ENCODE data around the gene LSMEM2.
"Not testable (repeated sequence)": the region's sequence is repeated elsewhere in the genome, so short reads cannot be mapped to it uniquely, and the experiment has no call there.

LSMEM2 gene

DNA sequence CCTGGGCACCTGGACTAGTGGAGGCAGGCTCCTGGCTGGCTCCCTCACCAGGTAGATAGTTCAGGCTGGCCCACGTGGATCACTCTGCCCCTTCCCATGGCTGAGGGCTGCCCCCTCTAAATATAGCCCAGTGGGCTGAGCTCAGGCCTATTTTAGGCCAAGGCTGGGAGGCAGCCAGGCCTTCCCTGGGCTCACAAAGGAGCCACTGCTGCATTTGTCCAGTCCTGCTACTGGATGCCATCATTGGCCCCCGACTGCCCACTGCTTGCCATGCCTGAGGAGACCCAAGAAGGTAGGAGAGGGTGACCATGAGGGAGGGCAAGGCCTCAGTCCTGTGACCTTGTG is at the start of gene LSMEM2:
TSS of gene LSMEM2 (plus strand) at position 208 of the 345 bp plus-strand sequence. CDS start at position 235, 27 bp downstream.
- no peak for DNase-seq

DNA sequence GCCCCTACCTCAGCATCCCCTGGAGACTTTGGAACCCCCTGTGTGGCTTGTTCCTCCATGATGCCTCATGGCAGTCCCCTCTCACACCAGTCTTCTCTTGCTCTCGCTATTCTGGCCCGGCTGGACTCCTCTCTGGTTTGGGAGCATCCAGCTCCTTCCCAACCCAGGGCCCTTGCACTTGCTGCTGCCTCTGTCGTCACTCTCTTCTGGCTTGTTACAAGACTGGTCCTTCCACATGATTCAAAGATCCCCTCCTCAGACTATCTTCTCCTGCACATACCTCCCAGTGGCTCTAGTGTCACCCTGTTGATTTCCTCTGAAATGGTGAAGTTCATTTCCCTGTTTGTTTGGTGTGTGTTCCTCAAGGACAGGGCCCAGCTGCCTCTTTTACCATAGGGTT is 49.4 kb upstream of the LSMEM2 start:
- no peak for DNase-seq

- no peak for DNase-seq
These were observed 48.6 kb upstream of the LSMEM2 start for GRCh38 chr3:50230104-50230793.

DNA sequence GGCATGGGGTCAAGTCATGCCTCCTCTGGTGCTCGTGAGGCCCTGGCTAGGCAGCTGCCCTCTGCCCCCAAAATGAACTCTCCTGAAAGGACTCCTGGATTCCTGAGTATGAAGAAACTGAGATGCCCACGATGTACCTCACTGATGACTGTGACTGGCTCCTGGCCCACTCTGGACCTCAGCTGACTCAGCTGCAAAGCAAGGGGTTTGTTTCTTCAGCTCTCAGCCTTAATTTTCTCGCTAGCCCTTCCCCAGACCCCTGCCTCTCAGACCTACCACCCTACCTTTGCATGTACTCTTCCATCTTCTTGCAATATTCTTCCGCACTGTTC is 48.1 kb upstream of the LSMEM2 start:
- no peak for DNase-seq

DNA sequence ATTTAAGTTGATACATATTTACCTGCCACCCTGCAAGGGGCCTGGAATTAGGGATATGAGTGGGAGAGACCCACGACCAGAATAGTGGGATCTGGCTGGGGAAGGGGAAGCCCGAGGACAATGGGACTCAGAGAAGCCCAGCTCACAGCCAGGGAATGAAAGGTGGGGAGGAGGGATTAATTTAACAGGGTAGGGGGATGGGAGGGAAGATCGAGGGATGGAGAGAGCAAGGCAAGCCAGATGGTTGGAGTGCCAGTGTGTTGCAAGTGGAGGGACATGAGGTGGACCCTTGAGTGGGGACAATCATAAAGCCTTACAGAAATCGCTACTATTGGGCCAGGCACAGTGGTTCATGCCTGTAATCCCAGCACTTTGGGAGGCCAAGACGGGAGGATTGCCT is 47.3 kb upstream of the LSMEM2 start:
- no peak for DNase-seq

- DNase-seq = no peak
These were observed 46.6 kb upstream of the LSMEM2 start for GRCh38 chr3:50232303-50232702.

GRCh38 chr3:50233176-50233575 is 45.7 kb upstream of the LSMEM2 start:
- DNase-seq = no peak

- peak; percentile 99 for DNase-seq
These were observed 43.0 kb upstream of the LSMEM2 start, which contains the start of gene GNAI2 for GRCh38 chr3:50235716-50236483. Gene GNAI2 (plus strand): TSS chr3:50236204. CDS start chr3:50236336, 132 bp downstream.

GRCh38 chr3:50236484-50237132 is 42.3 kb upstream of the LSMEM2 start:
- DNase-seq = no peak

- DNase-seq = no peak
These were observed 41.7 kb upstream of the LSMEM2 start for GRCh38 chr3:50237133-50237651.

GRCh38 chr3:50237754-50238548 is 40.9 kb upstream of the LSMEM2 start:
- peak; percentile 80 for DNase-seq

GRCh38 chr3:50238549-50239026 is 40.3 kb upstream of the LSMEM2 start:
- no peak for DNase-seq

DNA sequence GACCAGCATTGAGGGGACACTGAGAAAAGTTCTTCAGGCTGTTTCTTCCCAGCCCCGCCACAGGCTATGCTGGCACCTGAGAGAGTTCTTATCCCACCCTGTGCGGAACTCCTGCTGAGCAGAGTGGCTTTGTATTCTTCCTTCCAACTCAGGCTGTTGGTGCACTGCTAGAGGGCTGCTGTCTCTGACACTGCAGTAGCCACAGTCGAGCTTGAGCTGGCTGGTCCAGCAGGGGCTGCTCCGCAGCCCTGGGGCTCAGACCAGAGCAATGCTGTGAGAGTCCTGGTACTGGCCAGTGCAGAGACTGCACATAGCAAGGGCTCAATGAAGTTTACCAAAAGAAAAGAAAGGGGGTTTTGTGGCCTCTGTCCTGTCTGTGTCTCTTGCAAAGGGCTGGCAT is 39.2 kb upstream of the LSMEM2 start:
- no peak for DNase-seq

DNA sequence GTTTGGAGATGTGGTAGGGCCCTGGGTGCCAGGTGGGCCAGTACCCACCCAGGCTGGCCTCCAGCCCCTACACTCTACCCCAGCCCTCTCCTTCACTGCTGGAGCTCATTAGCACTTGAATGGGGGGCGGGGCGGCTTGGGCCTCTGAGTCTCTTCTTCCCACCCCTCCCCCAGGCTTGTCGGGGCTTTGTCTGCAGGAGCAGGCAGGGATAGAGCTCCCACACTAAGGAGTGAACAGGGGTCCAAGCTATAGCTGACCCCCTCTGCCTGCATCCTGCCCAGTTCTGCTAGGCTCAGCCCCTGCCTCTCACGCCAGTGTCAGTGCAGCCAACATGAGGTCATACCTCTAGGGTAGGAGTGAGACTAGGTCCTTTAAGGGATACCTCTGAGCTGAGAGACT is 37.7 kb upstream of the LSMEM2 start:
- no peak for DNase-seq

GRCh38 chr3:50241713-50242380 is 37.0 kb upstream of the LSMEM2 start:
- DNase-seq = peak; percentile 11

DNA sequence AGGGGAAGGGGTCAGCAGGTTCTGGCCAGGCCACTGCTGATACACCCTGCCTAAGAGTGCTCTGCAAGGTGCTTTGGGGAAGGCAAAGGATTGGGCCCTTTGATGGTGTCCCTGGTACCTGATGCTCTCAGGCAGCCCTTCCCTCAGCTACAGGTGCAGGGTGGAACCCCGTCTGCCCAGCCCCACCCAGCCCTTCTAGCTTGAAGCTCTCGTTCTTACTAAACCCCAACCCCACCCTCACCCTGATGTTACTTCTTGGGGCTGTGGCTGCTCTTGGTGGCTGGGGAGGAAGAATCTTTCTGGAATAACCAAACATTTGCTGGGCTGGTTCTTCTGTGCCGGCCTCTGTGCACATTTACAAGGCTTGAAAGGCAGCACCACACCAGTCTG is 36.5 kb upstream of the LSMEM2 start:
- DNase-seq = no peak

GRCh38 chr3:50242851-50243542 is 35.9 kb upstream of the LSMEM2 start:
- DNase-seq = peak; percentile 89

DNA sequence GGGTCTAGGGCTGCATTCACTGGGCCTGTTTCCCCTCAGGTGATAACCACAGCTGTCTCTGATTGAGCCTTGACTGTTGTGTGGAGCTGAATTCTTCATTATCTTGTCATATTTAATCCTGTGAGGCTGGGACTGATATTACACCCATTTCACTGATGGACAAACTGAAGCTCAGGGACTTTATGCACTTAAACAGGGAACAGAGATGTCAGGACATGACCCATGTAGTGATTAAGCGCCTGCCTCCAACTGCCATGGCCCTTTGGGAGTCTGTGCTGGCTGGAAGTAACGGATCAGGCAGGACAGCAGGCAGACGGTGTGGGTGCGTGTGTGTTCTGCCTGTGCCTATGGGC is 35.4 kb upstream of the LSMEM2 start:
- no peak for DNase-seq

DNA sequence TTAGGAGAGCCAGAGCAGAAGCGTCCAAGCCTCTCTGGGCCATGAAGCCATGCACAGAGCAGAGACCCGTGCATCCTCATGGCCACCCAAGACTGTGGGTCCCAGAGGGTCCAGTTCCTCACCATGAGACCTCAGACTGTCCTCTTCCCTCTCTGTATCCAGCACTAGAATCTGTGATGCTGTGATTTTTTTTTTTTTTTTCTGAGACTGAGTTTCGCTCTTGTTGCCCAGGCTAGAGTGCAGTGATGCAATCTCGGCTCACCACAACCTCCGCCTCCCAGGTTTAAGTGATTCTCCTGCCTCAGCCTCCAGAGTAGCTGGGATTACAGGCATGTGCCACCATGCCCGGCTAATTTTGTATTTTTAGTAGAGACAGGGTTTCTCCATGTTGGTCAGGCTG is 34.1 kb upstream of the LSMEM2 start:
- not testable (repeated sequence) for DNase-seq

DNA sequence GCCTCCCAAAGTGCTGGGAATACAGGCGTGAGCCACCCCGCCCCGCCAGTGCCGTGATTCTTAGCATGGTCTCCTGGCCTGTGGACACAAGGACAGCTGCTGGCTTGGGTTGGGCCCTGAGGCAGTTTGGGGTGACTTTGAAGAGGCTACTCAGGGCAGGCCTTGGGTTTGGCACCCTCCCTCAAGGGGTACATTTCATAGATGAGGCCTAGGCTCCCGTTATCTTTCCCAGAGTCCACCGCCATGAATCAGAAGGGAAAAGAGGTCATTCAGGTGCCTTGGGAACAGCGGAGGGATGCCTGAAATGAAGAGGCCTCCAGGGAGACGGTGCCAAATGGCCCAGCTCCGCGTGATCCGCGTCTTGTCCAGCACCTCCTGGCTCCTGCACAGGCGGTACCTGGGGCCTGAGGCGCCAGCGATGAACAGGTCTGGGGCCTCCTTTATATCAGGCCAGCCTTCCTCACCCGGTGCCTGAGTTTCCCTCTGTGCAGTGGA is 33.6 kb upstream of the LSMEM2 start:
- no peak for DNase-seq

- peak; percentile 76 for DNase-seq
These were observed 32.9 kb upstream of the LSMEM2 start for GRCh38 chr3:50245831-50246516.
